NT2/D1 (cell line): Measurements from ENCODE around the gene WDR81.

Experiments used
- SUZ12 ChIP-seq: IDR thresholded peaks from 2 replicates; pipeline ENCODE4 v1.6.1; 2011; ENCODE audit not compliant: insufficient read length, insufficient read depth; ENCODE audit errors: extremely low read depth
- ZNF274 ChIP-seq: IDR thresholded peaks from 2 replicates; pipeline ENCODE4 v1.6.1; 2011; ENCODE audit warnings: mild to moderate bottlenecking, low read depth, low read length

- TF ChIP-seq ZNF274, result no peak
- no peak for TF ChIP-seq SUZ12
Measured at GRCh38 chr17:1713878-1714426, 10.6 kb upstream of the WDR81 start.
